ENCODE data around the gene APRT. TPM values are rescaled to one million over a fixed set of nuclear protein-coding genes. Genes with fewer than 3 reads are reported as not detected.

The APRT gene
- total RNA-seq, 1 donor from 2014 or later, result 85.2 TPM

DNA sequence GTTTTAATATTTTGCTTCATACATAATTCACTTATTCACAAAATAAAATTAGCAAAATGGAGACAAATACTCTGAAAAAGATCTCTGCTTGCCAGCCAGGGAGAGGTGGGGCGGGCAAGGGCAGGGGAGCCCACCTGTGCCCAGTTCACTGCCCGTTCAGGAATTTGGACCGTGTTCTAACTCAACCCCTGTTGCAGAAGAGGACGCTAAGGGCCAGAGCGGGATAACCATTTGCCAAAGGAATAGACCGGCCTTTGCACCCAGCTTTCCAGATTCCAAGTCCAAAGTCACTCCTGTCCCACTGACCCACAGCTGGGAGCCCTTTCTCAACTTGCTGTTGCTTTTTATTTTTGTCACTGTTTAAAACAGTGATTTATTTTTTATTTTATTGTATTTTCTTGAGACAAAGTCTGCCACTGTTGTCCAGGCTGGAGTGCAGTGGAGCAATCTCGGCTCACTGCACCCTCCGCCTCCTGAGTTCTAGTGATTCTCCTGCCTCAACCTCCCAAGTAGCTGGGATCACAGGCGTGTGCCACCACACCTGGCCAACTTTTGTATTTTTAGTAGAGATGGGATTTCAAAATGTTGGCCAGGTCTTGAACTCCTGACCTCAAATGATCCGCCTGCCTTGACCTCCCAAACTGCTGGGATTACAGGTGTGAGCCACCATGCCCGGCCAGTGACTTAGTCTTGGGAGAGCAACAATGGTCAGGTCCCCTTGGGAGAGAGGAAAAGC lies 24.0 kb downstream of the APRT start:
- H3K36me3 ChIP-seq, result no peaks in the 10 kb centered on the region
- DNase-seq, result no peak
- H3K27ac ChIP-seq, result no peak overlapping the region
- no peaks in the 10 kb centered on the region for H3K27me3 ChIP-seq
- intact Hi-C loops (cut with DNase I), result loop anchor here (5.0 kb wide), 1 partner anchor 45 kb away; no protein-coding TSS in a partner anchor
- peaks cover 21% of the 10 kb centered on the region for H3K4me1 ChIP-seq
- ATAC-seq, result no peak
- no peaks in the 10 kb centered on the region for H3K9me3 ChIP-seq
- H3K4me3 ChIP-seq, result no peak overlapping the region
- TF ChIP-seq, protein P1, sequence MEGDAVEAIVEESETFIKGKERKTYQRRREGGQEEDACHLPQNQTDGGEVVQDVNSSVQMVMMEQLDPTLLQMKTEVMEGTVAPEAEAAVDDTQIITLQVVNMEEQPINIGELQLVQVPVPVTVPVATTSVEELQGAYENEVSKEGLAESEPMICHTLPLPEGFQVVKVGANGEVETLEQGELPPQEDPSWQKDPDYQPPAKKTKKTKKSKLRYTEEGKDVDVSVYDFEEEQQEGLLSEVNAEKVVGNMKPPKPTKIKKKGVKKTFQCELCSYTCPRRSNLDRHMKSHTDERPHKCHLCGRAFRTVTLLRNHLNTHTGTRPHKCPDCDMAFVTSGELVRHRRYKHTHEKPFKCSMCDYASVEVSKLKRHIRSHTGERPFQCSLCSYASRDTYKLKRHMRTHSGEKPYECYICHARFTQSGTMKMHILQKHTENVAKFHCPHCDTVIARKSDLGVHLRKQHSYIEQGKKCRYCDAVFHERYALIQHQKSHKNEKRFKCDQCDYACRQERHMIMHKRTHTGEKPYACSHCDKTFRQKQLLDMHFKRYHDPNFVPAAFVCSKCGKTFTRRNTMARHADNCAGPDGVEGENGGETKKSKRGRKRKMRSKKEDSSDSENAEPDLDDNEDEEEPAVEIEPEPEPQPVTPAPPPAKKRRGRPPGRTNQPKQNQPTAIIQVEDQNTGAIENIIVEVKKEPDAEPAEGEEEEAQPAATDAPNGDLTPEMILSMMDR (IDR thresholded peaks at IDR 0.05), result no peak

DNA sequence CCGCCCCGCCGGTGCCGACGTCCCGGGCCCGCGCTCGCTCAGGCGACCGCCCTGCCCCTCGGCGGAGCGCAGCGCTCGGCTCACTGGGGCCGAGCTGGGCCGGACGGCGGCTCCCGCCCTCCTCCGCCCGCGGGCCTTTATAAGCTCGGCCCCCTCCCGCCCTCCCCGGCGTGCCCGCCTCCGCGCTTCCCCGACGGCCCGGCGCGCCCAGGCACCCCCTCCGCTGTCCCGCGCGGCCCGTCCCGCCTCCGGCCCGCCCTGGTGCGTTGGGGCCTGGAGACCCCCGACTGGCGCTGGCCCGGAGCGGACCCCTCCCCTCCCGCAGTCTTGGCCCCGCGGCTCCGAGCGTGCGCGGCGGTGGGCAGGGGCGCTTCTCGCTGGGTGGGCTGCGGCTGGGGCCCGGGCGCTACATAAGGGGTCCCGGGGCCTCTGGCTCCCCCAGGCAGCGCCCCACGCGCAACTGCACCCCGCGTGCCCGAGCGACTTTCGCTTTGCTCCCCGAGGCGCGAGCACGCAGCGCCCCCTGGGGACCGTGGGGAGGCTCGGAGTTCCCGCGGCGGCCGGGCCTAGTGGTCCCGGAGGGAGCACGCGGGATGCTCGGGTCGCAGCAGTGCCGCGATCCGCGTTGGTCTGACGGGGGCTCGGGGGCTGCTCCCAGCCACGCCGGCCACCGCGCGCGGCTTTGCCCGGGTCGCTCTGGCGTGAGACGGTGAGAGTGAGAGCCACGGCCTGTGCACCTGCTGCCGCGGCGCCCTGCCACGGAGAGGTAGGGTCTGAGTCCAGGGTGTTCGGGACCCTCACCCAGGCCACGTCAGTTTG lies 26.4 kb downstream of the APRT start, which contains the start of gene PIEZO1:
Gene PIEZO1 (minus strand): TSS at position 115 of the 819 bp plus-strand sequence. CDS start 256 bp downstream, outside the sequence.
- TF ChIP-seq, protein P1 (IDR thresholded peaks at IDR 0.05), result peak; percentile 89
- peak within 1 kb of the TSS; percentile 79 for H3K27ac ChIP-seq
- no peaks in the 10 kb centered on the region for H3K9me3 ChIP-seq
- peak within 1 kb of the TSS; percentile 54 for H3K4me3 ChIP-seq
- DNase-seq (peak; percentile 92), ATAC-seq (peak; percentile 77)
- no peaks in the 10 kb centered on the region for H3K36me3 ChIP-seq
- no peaks in the 10 kb centered on the region for H3K27me3 ChIP-seq
- intact Hi-C loops (cut with DNase I), result loop anchor here (5.0 kb wide), 1 partner anchor 43 kb away; no protein-coding TSS in a partner anchor
- H3K4me1 ChIP-seq, result peaks cover 40% of the 10 kb centered on the region

DNA sequence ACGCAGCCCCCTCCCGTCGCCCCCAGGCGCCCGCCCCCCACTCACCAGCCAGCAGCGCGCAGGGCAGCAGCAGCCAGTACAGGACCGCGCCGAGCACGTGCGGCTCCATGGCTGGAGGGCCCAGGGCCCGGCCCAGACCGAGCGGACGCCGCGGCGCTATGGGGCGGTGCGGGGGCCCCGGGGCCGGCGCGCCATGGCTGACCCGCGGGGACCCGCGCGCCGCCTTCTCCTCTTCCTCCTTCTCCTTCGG lies 26.9 kb downstream of the APRT start:
- Histone ChIP-seq H3K36me3 (no peaks in the 10 kb centered on the region), H3K9me3 (no peaks in the 10 kb centered on the region), H3K4me3 (peak overlapping the region; percentile 54), H3K27ac (peak overlapping the region; percentile 79), H3K4me1 (peaks cover 41% of the 10 kb centered on the region), H3K27me3 (no peaks in the 10 kb centered on the region)
- intact Hi-C loops (cut with DNase I), result loop anchor here (5.0 kb wide), 1 partner anchor 42 kb away; no protein-coding TSS in a partner anchor
- TF ChIP-seq, protein P1 (IDR thresholded peaks at IDR 0.05), result no peak
- no peak for DNase-seq
- ATAC-seq, result peak; percentile 49

DNA sequence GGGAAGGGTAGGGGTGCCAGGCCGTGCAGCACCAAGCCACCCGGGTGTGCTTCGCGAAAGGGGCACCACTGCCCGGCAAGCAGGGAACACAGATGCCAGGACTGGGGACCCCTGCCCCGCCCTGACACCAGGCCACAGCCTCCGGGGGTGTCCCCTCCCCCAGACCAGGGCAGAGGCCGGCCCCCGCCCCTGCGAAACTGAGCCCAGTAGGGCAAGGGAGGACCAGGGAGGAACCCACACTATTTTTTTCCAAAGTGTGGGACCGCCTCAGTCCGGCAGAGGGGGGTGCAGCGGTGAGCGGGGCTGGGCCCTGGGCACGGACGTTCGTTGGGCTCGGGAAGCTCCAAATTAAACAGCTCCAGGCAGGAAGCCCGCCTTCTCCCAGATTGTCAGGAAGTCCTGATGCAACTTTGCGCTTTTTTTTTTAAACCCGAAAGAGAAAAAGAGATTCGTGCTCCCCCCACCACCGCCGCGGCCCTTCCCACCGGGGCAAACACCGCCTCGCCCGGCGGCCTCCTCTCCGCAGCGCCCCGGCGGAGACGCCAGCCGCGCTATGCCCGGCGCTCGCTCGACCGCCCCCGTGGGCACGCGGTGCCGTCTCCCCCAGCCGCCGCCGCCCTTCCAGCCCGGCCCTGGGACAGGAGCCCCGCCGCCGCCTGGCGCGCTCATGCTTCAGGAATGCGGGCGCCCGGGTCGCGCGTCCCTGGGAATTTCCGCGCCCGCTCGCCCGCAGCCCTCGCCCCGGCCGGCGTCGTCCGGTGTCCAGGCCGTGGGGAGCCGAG lies 27.5 kb downstream of the APRT start:
- Histone ChIP-seq H3K4me1 (peaks cover 46% of the 10 kb centered on the region), H3K27ac (peak overlapping the region; percentile 79), H3K9me3 (no peaks in the 10 kb centered on the region), H3K27me3 (no peaks in the 10 kb centered on the region), H3K36me3 (no peaks in the 10 kb centered on the region), H3K4me3 (peak overlapping the region; percentile 54)
- intact Hi-C loops (cut with DNase I), result no loop called here
- DNase-seq, result peak; percentile 88
- TF ChIP-seq, protein P1 (IDR thresholded peaks at IDR 0.05), result peak; percentile 59
- ATAC-seq, result peak; percentile 68

DNA sequence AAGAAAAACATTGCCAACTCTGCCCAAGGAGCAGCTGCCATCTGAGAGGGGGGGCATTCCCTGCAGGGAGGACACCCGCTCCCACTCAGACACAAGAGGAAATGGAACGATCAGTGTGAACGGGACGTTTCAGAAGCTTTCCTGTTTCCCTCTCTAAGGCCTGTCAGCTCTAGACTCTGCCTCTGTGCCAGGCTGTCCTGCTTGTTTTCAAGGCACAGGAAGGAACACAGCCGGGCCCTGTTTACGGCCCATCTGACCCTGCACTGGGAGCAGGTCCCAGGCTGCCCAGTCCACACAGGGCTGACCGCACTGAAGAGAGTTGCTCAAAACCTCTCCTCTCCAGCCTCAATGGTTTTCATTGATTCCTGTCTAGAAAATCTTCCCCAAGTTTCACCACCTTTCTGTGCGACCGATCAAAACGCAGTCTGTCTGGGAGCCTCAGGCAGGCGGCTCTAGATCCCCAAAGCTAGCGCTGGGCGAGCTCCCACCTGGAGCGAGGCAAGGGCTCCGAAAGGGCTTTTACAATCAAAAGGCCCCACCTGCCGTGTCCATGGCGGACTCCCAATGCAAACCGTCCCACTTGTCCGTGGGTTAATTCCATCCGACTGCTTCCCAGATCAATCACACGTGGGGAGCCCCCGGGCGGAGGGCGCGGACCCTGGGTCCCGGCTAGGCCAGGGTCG lies 28.2 kb downstream of the APRT start:
- H3K4me3 ChIP-seq, result peak overlapping the region; percentile 54
- H3K27ac ChIP-seq, result peak overlapping the region; percentile 79
- H3K27me3 ChIP-seq, result no peaks in the 10 kb centered on the region
- DNase-seq (peak; percentile 66), ATAC-seq (peak; percentile 21)
- no peaks in the 10 kb centered on the region for H3K9me3 ChIP-seq
- TF ChIP-seq, protein P1 (IDR thresholded peaks at IDR 0.05), result no peak
- H3K36me3 ChIP-seq, result no peaks in the 10 kb centered on the region
- H3K4me1 ChIP-seq, result peaks cover 49% of the 10 kb centered on the region
- intact Hi-C loops (cut with DNase I), result no loop called here
